KMS-11 (cell line): ENCODE results near the gene VSTM2A.

Experiments used
- H2AFZ ChIP-seq: fragments of 200-600 bp; sonication (generic); 2 replicates; pipeline ENCODE4 v1.6.1; 2016; ENCODE audit warnings: antibody characterized with exemption, mixed run types, low read depth
- H3K27ac ChIP-seq: fragments of 200-600 bp; sonication (generic); 2 replicates; pipeline ENCODE4 v1.6.1; 2016; ENCODE audit warnings: mild to moderate bottlenecking, mixed run types
- H3K27me3 ChIP-seq: fragments of 200-600 bp; sonication (generic); 2 replicates; pipeline ENCODE4 v1.6.1; 2017; ENCODE audit warnings: mild to moderate bottlenecking, low read depth, mixed run types, moderate library complexity; ENCODE audit not compliant: insufficient read depth
- H3K36me3 ChIP-seq: fragments of 200-600 bp; sonication (generic); 2 replicates; pipeline ENCODE4 v1.6.1; 2017; ENCODE audit warnings: mild to moderate bottlenecking, mixed run types; ENCODE audit not compliant: insufficient read depth
- H3K4me1 ChIP-seq: fragments of 200-600 bp; sonication (generic); 2 replicates; pipeline ENCODE4 v1.6.1; 2016; ENCODE audit warnings: mild to moderate bottlenecking, low read depth, mixed run types; ENCODE audit not compliant: poor library complexity, severe bottlenecking
- H3K4me2 ChIP-seq: fragments of 200-600 bp; sonication (generic); 2 replicates; pipeline ENCODE4 v1.7.0; 2016; ENCODE audit warnings: mild to moderate bottlenecking, mixed run types
- H3K4me3 ChIP-seq: fragments of 200-600 bp; sonication (generic); IDR thresholded peaks from 2 replicates; pipeline ENCODE4 v1.6.1; 2017; ENCODE audit warnings: low read depth, low read length, mixed read lengths; ENCODE audit not compliant: insufficient read depth
- H3K79me2 ChIP-seq: fragments of 200-600 bp; sonication (generic); 2 replicates; pipeline ENCODE4 v1.6.1; 2016; ENCODE audit warnings: low read depth, mixed run types; ENCODE audit not compliant: insufficient read depth
- H3K9ac ChIP-seq: fragments of 200-600 bp; sonication (generic); 2 replicates; pipeline ENCODE4 v1.6.1; 2016; ENCODE audit warnings: mild to moderate bottlenecking, mixed run types
- H4K20me1 ChIP-seq: fragments of 200-600 bp; sonication (generic); 2 replicates; pipeline ENCODE4 v1.6.1; 2016; ENCODE audit warnings: mild to moderate bottlenecking, mixed run types; ENCODE audit not compliant: insufficient read depth
- TF ChIP-seq, protein P1 (sequence below): fragments of 200-600 bp; sonication (generic); conservative IDR thresholded peaks from 2 replicates; pipeline ENCODE4 v1.6.1; 2017; ENCODE audit warnings: low read depth, mild to moderate bottlenecking, antibody characterized with exemption, low read length, moderate library complexity, mixed read lengths

The VSTM2A gene

DNA sequence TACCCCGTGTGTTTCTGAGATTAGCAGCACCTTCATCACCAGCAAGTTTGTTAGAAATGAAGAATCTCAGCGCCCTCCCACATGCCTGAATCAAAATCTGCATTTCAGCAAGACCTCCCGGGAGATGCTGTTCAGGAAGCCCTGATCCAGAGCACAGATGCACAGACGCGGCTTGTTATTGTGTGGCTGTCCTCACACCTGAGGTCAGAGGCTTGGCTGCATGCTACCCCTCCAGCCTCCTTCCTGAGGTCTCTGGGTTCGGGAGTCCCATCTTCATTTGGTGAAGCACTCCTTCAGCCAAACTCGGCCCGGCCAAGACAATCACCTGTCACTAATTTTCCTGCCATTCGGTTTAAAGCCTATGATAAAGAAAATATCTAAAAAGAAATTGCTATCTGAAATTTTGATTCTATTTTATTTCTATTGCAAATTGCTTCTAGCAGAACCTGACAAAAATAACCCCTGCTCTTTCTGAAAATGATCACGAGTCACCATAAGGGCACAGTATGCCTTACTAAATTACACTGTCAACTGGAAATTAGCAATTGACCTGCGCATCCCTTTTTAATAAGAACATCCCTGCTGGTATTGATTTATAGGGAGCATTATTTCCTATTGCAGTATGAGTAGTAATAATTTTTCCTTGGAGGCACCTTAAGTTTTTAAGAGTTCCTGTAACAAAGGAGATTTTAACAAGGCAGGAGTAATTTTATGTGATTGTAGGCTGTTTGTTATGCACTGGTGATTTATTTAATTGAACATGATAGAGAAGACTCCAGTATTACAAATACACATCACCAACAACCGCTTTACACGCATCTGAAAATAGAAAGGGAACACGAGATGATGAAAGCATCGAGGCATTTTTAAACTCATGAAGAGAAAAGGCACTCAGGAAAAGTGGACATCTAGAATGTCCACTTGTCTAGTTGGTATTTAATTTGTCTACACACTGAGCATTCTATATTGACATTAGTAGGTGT lies 49.5 kb downstream of the VSTM2A start:
- H3K4me2 ChIP-seq, result no peak overlapping the region
- H3K27me3 ChIP-seq, result no peaks in the 10 kb centered on the region
- no peak overlapping the region for H2AFZ ChIP-seq
- no peak overlapping the region for H3K4me3 ChIP-seq
- H3K36me3 ChIP-seq, result no peaks in the 10 kb centered on the region
- no peak overlapping the region for H3K27ac ChIP-seq
- H3K4me1 ChIP-seq, result no peaks in the 10 kb centered on the region
- no peaks in the 10 kb centered on the region for H4K20me1 ChIP-seq
- no peak overlapping the region for H3K9ac ChIP-seq
- TF ChIP-seq, protein P1, sequence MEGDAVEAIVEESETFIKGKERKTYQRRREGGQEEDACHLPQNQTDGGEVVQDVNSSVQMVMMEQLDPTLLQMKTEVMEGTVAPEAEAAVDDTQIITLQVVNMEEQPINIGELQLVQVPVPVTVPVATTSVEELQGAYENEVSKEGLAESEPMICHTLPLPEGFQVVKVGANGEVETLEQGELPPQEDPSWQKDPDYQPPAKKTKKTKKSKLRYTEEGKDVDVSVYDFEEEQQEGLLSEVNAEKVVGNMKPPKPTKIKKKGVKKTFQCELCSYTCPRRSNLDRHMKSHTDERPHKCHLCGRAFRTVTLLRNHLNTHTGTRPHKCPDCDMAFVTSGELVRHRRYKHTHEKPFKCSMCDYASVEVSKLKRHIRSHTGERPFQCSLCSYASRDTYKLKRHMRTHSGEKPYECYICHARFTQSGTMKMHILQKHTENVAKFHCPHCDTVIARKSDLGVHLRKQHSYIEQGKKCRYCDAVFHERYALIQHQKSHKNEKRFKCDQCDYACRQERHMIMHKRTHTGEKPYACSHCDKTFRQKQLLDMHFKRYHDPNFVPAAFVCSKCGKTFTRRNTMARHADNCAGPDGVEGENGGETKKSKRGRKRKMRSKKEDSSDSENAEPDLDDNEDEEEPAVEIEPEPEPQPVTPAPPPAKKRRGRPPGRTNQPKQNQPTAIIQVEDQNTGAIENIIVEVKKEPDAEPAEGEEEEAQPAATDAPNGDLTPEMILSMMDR, result no peak
- H3K79me2 ChIP-seq, result no peaks in the 10 kb centered on the region

- Histone ChIP-seq H4K20me1 (no peaks in the 10 kb centered on the region), H3K4me1 (no peaks in the 10 kb centered on the region), H2AFZ (no peak overlapping the region), H3K9ac (no peak overlapping the region), H3K4me2 (no peak overlapping the region), H3K79me2 (no peaks in the 10 kb centered on the region), H3K36me3 (no peaks in the 10 kb centered on the region), H3K27me3 (no peaks in the 10 kb centered on the region), H3K27ac (no peak overlapping the region), H3K4me3 (no peak overlapping the region)
- TF ChIP-seq, protein P1, result no peak
Measured at GRCh38 chr7:54596747-54597146, 54.6 kb downstream of the VSTM2A start.

DNA sequence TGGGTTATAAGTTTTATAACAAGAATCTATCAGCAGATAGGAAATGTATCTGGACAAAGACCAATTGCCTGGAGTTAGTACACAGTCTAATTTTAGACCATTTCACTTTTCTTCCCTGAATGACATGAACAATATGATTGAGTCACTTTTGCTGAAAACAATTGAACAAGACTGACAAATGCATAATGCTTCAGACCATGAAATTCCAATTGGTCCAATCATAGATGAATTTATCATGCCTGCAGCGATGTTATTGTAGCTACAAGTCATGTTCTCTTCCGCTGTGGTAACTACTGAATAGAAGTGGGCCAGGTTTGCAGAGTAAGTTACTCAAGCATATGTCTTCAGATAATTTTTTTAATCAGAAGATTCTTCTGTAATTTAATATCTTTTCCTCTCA lies 73.4 kb downstream of the VSTM2A start:
- no peaks in the 10 kb centered on the region for H3K27me3 ChIP-seq
- H3K9ac ChIP-seq, result no peak overlapping the region
- H3K27ac ChIP-seq, result no peak overlapping the region
- no peak overlapping the region for H3K4me3 ChIP-seq
- TF ChIP-seq, protein P1, result no peak
- H4K20me1 ChIP-seq, result no peaks in the 10 kb centered on the region
- no peaks in the 10 kb centered on the region for H3K79me2 ChIP-seq
- no peak overlapping the region for H2AFZ ChIP-seq
- H3K4me1 ChIP-seq, result no peaks in the 10 kb centered on the region
- no peak overlapping the region for H3K4me2 ChIP-seq
- no peaks in the 10 kb centered on the region for H3K36me3 ChIP-seq
